Measurements from ENCODE around the gene HSPB6.

The HSPB6 gene

GRCh38 chr19:35787227-35787799, 30.5 kb upstream of the HSPB6 start:
- Histone ChIP-seq H3K36me3 (ENCODE audit: control insufficient read depth in 1 of 2, insufficient read depth in 2 of 2, low read depth in 1 of 2, low read length in 2 of 2) (peaks cover 8 to 48% of the 10 kb centered on the region in 2 experiments), H2BK120ac (ENCODE audit: low read depth, low read length) (no peak overlapping the region), H3K79me1 (replicated peaks; ENCODE audit: low read length, poor library complexity, severe bottlenecking) (peaks cover 2% of the 10 kb centered on the region), H4K8ac (ENCODE audit: low read length) (no peak overlapping the region), H3K9me3 (ENCODE audit: control insufficient read depth, low read length) (no peaks in the 10 kb centered on the region), H3K14ac (ENCODE audit: low read length in 2 of 2) (no peak overlapping the region), H3K4me3 (ENCODE audit: insufficient read depth in 1 of 2, low read depth in 1 of 2, low read length in 2 of 2) (no peak overlapping the region), H3K4me2 (ENCODE audit: low read length, poor library complexity, severe bottlenecking) (no peak overlapping the region), H3K4ac (ENCODE audit: low read depth in 1 of 2, low read length in 2 of 2) (no peak overlapping the region), H2AK5ac (ENCODE audit: low read length, severe bottlenecking) (no peak overlapping the region), H4K91ac (ENCODE audit: low read length) (no peak overlapping the region), H3K27me3 (ENCODE audit: control insufficient read depth in 1 of 2, insufficient read depth in 1 of 2, low read length in 2 of 2) (no peaks in the 10 kb centered on the region), H2BK15ac (ENCODE audit: low read depth, poor library complexity, severe bottlenecking) (no peak overlapping the region), H2BK5ac (ENCODE audit: low read depth, low read length, poor library complexity, severe bottlenecking) (no peak overlapping the region), H2BK12ac (ENCODE audit: low read length in 2 of 2) (no peak overlapping the region), H3K9ac (ENCODE audit: low read length) (no peak overlapping the region), H3K4me1 (ENCODE audit: control insufficient read depth, insufficient read depth, low read depth, low read length) (peaks cover 16% of the 10 kb centered on the region), H3K18ac (ENCODE audit: low read depth in 1 of 2, low read length in 2 of 2) (no peak overlapping the region), H2AFZ (ENCODE audit: low read depth, low read length) (no peak overlapping the region), H3K23ac (ENCODE audit: low read length in 2 of 2) (no peak overlapping the region), H3K27ac (ENCODE audit: low read length, poor library complexity, severe bottlenecking) (no peak overlapping the region)
- no peak for DNase-seq
- 97% methylated on average over 15 of the region's 15 CpGs for WGBS

GRCh38 chr19:35786299-35787160, 29.7 kb upstream of the HSPB6 start:
- Histone ChIP-seq H3K23ac (ENCODE audit: low read length in 2 of 2) (no peak overlapping the region), H4K91ac (ENCODE audit: low read length) (no peak overlapping the region), H3K18ac (ENCODE audit: low read depth in 1 of 2, low read length in 2 of 2) (no peak overlapping the region), H2AK5ac (ENCODE audit: low read length, severe bottlenecking) (no peak overlapping the region), H3K36me3 (ENCODE audit: control insufficient read depth in 1 of 2, insufficient read depth in 2 of 2, low read depth in 1 of 2, low read length in 2 of 2) (peaks cover 8 to 56% of the 10 kb centered on the region in 2 experiments), H3K4me1 (ENCODE audit: control insufficient read depth, insufficient read depth, low read depth, low read length) (peaks cover 16% of the 10 kb centered on the region), H3K79me1 (replicated peaks; ENCODE audit: low read length, poor library complexity, severe bottlenecking) (peaks cover 2% of the 10 kb centered on the region), H4K8ac (ENCODE audit: low read length) (no peak overlapping the region), H2AFZ (ENCODE audit: low read depth, low read length) (no peak overlapping the region), H2BK15ac (ENCODE audit: low read depth, poor library complexity, severe bottlenecking) (no peak overlapping the region), H2BK12ac (ENCODE audit: low read length in 2 of 2) (no peak overlapping the region), H3K27me3 (ENCODE audit: control insufficient read depth in 1 of 2, insufficient read depth in 1 of 2, low read length in 2 of 2) (no peaks in the 10 kb centered on the region), H3K9ac (ENCODE audit: low read length) (no peak overlapping the region), H3K27ac (ENCODE audit: low read length, poor library complexity, severe bottlenecking) (no peak overlapping the region), H3K4ac (ENCODE audit: low read depth in 1 of 2, low read length in 2 of 2) (no peak overlapping the region), H2BK120ac (ENCODE audit: low read depth, low read length) (no peak overlapping the region), H3K4me3 (ENCODE audit: insufficient read depth in 1 of 2, low read depth in 1 of 2, low read length in 2 of 2) (no peak overlapping the region), H2BK5ac (ENCODE audit: low read depth, low read length, poor library complexity, severe bottlenecking) (no peak overlapping the region), H3K9me3 (ENCODE audit: control insufficient read depth, low read length) (no peaks in the 10 kb centered on the region), H3K14ac (ENCODE audit: low read length in 2 of 2) (no peak overlapping the region), H3K4me2 (ENCODE audit: low read length, poor library complexity, severe bottlenecking) (no peak overlapping the region)
- WGBS: 98% methylated on average over 27 of the region's 31 CpGs
- no peak for DNase-seq

- Histone ChIP-seq H3K79me1 (replicated peaks; ENCODE audit: low read length, poor library complexity, severe bottlenecking) (peaks cover 2% of the 10 kb centered on the region), H3K18ac (ENCODE audit: low read depth in 1 of 2, low read length in 2 of 2) (no peak overlapping the region), H3K27me3 (ENCODE audit: control insufficient read depth in 1 of 2, insufficient read depth in 1 of 2, low read length in 2 of 2) (no peaks in the 10 kb centered on the region), H3K9ac (ENCODE audit: low read length) (no peak overlapping the region), H3K4me2 (ENCODE audit: low read length, poor library complexity, severe bottlenecking) (no peak overlapping the region), H2BK120ac (ENCODE audit: low read depth, low read length) (no peak overlapping the region), H2BK12ac (ENCODE audit: low read length in 2 of 2) (no peak overlapping the region), H2AK5ac (ENCODE audit: low read length, severe bottlenecking) (no peak overlapping the region), H3K4me3 (ENCODE audit: insufficient read depth in 1 of 2, low read depth in 1 of 2, low read length in 2 of 2) (no peak overlapping the region), H4K91ac (ENCODE audit: low read length) (no peak overlapping the region), H3K27ac (ENCODE audit: low read length, poor library complexity, severe bottlenecking) (no peak overlapping the region), H3K4me1 (ENCODE audit: control insufficient read depth, insufficient read depth, low read depth, low read length) (peaks cover 14% of the 10 kb centered on the region), H3K14ac (ENCODE audit: low read length in 2 of 2) (no peak overlapping the region), H3K9me3 (ENCODE audit: control insufficient read depth, low read length) (no peaks in the 10 kb centered on the region), H4K8ac (ENCODE audit: low read length) (no peak overlapping the region), H3K23ac (ENCODE audit: low read length in 2 of 2) (no peak overlapping the region), H2AFZ (ENCODE audit: low read depth, low read length) (no peak overlapping the region), H3K36me3 (ENCODE audit: control insufficient read depth in 1 of 2, insufficient read depth in 2 of 2, low read depth in 1 of 2, low read length in 2 of 2) (peaks cover 12 to 69% of the 10 kb centered on the region in 2 experiments), H2BK5ac (ENCODE audit: low read depth, low read length, poor library complexity, severe bottlenecking) (no peak overlapping the region), H3K4ac (ENCODE audit: low read depth in 1 of 2, low read length in 2 of 2) (no peak overlapping the region), H2BK15ac (ENCODE audit: low read depth, poor library complexity, severe bottlenecking) (no peak overlapping the region)
- 85% methylated on average over 9 of the region's 10 CpGs for WGBS
- no peak for DNase-seq
These were observed 28.5 kb upstream of the HSPB6 start for GRCh38 chr19:35785339-35785627.

GRCh38 chr19:35784503-35785338, 27.9 kb upstream of the HSPB6 start:
- H2AK5ac ChIP-seq (ENCODE audit: low read length, severe bottlenecking): no peak overlapping the region
- H3K4me3 ChIP-seq (ENCODE audit: insufficient read depth in 1 of 2, low read depth in 1 of 2, low read length in 2 of 2): no peak overlapping the region
- no peak overlapping the region for H3K14ac ChIP-seq (ENCODE audit: low read length in 2 of 2)
- WGBS: 69% methylated on average over 36 of the region's 45 CpGs
- H3K4ac ChIP-seq (ENCODE audit: low read depth in 1 of 2, low read length in 2 of 2): no peak overlapping the region
- H3K27me3 ChIP-seq (ENCODE audit: control insufficient read depth in 1 of 2, insufficient read depth in 1 of 2, low read length in 2 of 2): no peaks in the 10 kb centered on the region
- H3K18ac ChIP-seq (ENCODE audit: low read depth in 1 of 2, low read length in 2 of 2): no peak overlapping the region
- H4K8ac ChIP-seq (ENCODE audit: low read length): no peak overlapping the region
- peaks cover 15% of the 10 kb centered on the region for H3K4me1 ChIP-seq (ENCODE audit: control insufficient read depth, insufficient read depth, low read depth, low read length)
- no peak overlapping the region for H2BK15ac ChIP-seq (ENCODE audit: low read depth, poor library complexity, severe bottlenecking)
- no peak overlapping the region for H2AFZ ChIP-seq (ENCODE audit: low read depth, low read length)
- no peaks in the 10 kb centered on the region for H3K9me3 ChIP-seq (ENCODE audit: control insufficient read depth, low read length)
- DNase-seq: no peak
- H2BK5ac ChIP-seq (ENCODE audit: low read depth, low read length, poor library complexity, severe bottlenecking): no peak overlapping the region
- peaks cover 3% of the 10 kb centered on the region for H3K79me1 ChIP-seq (replicated peaks; ENCODE audit: low read length, poor library complexity, severe bottlenecking)
- peak overlapping the region in 1 of 2 experiments; percentile 16 for H2BK12ac ChIP-seq (ENCODE audit: low read length in 2 of 2)
- H3K27ac ChIP-seq (ENCODE audit: low read length, poor library complexity, severe bottlenecking): no peak overlapping the region
- no peak overlapping the region for H3K23ac ChIP-seq (ENCODE audit: low read length in 2 of 2)
- H3K9ac ChIP-seq (ENCODE audit: low read length): no peak overlapping the region
- peaks cover 12 to 74% of the 10 kb centered on the region in 2 experiments for H3K36me3 ChIP-seq (ENCODE audit: control insufficient read depth in 1 of 2, insufficient read depth in 2 of 2, low read depth in 1 of 2, low read length in 2 of 2)
- H3K4me2 ChIP-seq (ENCODE audit: low read length, poor library complexity, severe bottlenecking): no peak overlapping the region
- no peak overlapping the region for H4K91ac ChIP-seq (ENCODE audit: low read length)
- H2BK120ac ChIP-seq (ENCODE audit: low read depth, low read length): no peak overlapping the region

All from mesenchymal stem cell (in vitro differentiated cells and primary cell).